Fibroblast of skin of left biceps (primary cell): ENCODE data around the gene STRN4.

Experiments
- DNase-seq, 2 experiments: peaks; one replicate each; pipeline ENCODE4 v3.0.0-alpha.2; 2013; ENCODE audit warnings: low read depth in 2 of 2

Gene STRN4

DNA sequence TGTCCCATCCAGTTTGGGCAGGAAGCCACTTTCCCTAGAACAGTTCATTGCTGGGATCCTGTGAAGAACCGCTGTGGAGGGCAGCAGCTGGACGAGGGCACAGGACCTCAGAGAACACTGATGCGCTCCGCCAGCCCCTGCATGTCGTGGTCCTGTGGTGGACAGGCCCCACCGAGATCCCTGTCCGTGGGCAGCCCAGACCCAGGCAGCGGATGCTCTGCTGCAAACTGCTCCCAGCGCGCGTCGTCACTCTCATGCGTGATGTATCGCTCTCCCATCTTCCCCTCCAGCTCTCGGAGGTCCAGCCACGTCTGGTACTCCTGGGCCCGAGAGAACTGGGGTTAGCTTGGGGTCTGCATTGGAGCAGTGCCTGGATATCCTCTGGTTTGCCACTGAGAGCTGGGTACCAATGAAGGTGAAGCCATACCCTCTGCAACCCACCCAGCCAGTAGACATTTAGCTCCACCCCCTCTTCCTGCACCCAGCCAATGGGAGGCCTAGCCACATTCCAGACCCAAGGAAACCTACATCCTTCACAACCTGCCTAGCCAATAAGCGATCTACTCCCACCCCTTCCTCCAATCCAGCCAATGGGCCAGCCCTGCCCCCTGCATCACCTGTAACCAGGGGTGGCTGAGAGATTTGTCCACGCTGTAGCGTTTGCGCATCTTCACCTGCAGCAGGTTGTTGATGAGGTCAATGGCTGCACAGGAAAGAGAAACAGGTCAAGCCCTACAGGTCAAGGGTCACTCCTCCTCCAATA is 71.7 kb downstream of the STRN4 start:
- no peak for DNase-seq

DNA sequence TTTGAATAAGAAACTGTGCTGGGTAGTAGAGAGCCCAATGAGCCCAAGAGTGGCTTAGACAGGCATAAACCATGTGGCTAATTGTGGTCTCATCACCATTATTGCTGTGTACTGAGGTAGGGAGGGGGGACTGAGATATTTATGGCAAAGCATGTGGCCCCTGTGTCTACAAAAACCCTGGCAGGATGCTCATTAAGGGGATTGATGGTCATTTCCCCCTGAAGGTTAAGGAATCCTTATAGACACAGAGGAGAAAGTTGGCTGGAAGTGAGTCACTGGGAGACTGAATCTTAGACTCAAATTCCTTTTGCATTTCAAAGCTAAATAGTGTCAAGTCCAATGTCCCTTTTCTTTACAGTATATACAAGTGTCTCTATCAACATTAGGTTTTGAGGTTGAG is 75.4 kb downstream of the STRN4 start:
- no peak for DNase-seq
